Activated naive CD4-positive, alpha-beta T cell treated with anti-CD3 and anti-CD28 coated beads for 36 hours (primary cell): ENCODE measurements around the gene DLL1. TPM values are rescaled to one million over a fixed set of nuclear protein-coding genes. Genes with fewer than 3 reads are reported as not detected.
A peak's percentile ranks its signal among the peaks of the same experiment; 100 is the strongest.

ENCODE experiments used
- CTCF ChIA-PET: fragments of 350-600 bp; sonication (Branson Sonifier 250); formaldehyde crosslinking; loops from one replicate; lab custom pipeline; 2021; ENCODE audit warnings: antibody characterized with exemption; lab: Charles Lee
- DNase-seq: peaks from one replicate; pipeline ENCODE4 v3.0.0-alpha.2; 2020
- H3K27ac Mint-ChIP-seq: one replicate; pipeline ENCODE4 v1.8.0; 2021; ENCODE audit warnings: mild to moderate bottlenecking, mixed read lengths
- H3K27me3 Mint-ChIP-seq: one replicate; pipeline ENCODE4 v1.8.0; 2021; ENCODE audit warnings: low read depth, mixed read lengths
- H3K36me3 Mint-ChIP-seq: one replicate; pipeline ENCODE4 v1.8.0; 2021; ENCODE audit warnings: low read depth, mixed read lengths
- H3K4me1 Mint-ChIP-seq: one replicate; pipeline ENCODE4 v1.8.0; 2021; ENCODE audit warnings: low read depth, mixed read lengths
- H3K4me3 Mint-ChIP-seq: one replicate; pipeline ENCODE4 v1.8.0; 2021; ENCODE audit warnings: mild to moderate bottlenecking, moderate library complexity, mixed read lengths
- H3K9me3 Mint-ChIP-seq: one replicate; pipeline ENCODE4 v1.8.0; 2021; ENCODE audit warnings: mixed read lengths
- intact Hi-C: fragments of 100-400 bp; cut with micrococcal nuclease; formaldehyde crosslinking; loops from one replicate; pipeline ENCODE4 v1.15.1; 2023
- total RNA-seq, 2 experiments: library from RNA; stranded (reverse); gene quantifications; one replicate each; pipeline ENCODE4 v1.2.3, GENCODE V29; 2021

DLL1 gene
- total RNA-seq, 2 experiments from 2014 or later: 3.2 to 3.5 TPM

DNA sequence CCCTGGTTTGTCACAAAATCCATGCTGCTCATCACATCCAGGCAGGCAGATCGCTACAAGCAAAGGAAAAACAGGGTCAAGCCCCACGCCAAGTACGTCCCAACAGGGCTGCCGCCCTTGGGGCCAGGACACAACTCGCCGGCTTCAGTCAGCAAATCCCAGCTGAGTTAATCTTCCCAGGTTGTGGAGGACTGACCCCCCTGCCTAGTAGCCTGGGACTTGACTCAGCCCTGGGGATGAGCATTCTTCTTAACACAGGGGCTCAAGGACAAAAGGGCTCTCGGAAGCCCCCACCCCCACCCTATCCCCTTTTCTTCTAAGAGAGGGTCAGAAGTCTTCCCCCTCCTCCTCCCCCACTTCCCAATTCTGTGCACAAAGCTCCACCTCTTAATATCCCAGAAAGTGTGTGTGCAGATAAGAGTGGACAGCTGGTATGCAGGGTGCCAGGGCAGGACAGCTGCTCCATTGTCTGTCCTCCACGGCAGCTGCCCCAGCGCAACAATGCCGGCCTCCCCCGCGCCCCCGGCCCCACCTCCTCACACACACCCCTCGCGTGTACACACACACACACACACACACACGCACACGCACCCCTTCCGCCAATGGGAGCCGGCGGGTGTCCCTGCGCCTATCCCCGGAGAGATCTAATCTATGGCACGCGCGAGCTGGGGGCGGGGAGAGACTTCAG is 4.5 kb downstream of the DLL1 start:
- peaks cover 10% of the 10 kb centered on the region for H3K4me1 Mint-ChIP-seq
- DNase-seq: no peak
- intact Hi-C loops: no loop called here
- CTCF ChIA-PET: interaction anchor here (0.6 kb wide), 1 partner anchor 24 kb away, joined by 4 read pairs; no protein-coding TSS in a partner anchor
- no peaks in the 10 kb centered on the region for H3K9me3 Mint-ChIP-seq
- H3K27ac Mint-ChIP-seq: no peak overlapping the region
- H3K36me3 Mint-ChIP-seq: peaks cover 5% of the 10 kb centered on the region
- peaks cover 9% of the 10 kb centered on the region for H3K27me3 Mint-ChIP-seq
- H3K4me3 Mint-ChIP-seq: no peak overlapping the region

DNA sequence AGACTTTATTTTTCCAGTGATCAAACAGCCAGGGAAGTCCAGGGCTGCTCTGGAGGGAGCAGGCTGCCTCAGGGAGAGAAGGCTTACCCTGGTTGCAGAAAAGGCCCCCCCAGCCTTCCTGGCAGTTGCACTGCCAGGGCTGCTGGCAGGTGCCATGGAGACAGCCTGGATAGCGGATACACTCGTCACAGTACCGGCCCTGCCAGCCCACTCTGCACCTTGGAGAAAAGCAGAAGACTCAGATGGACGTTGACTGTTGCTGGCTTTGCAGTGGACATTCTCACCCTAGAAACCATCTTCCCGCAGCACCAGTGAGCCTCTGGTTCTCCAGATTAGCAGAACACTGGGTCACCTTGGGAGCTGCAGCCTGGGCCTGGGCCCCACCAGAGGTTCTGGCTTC is 5.4 kb downstream of the DLL1 start:
- peaks cover 5% of the 10 kb centered on the region for H3K36me3 Mint-ChIP-seq
- intact Hi-C loops: no loop called here
- CTCF ChIA-PET: no interaction called here
- no peak overlapping the region for H3K4me3 Mint-ChIP-seq
- H3K27me3 Mint-ChIP-seq: peaks cover 9% of the 10 kb centered on the region
- no peaks in the 10 kb centered on the region for H3K9me3 Mint-ChIP-seq
- peaks cover 10% of the 10 kb centered on the region for H3K4me1 Mint-ChIP-seq
- no peak overlapping the region for H3K27ac Mint-ChIP-seq
- no peak for DNase-seq

DNA sequence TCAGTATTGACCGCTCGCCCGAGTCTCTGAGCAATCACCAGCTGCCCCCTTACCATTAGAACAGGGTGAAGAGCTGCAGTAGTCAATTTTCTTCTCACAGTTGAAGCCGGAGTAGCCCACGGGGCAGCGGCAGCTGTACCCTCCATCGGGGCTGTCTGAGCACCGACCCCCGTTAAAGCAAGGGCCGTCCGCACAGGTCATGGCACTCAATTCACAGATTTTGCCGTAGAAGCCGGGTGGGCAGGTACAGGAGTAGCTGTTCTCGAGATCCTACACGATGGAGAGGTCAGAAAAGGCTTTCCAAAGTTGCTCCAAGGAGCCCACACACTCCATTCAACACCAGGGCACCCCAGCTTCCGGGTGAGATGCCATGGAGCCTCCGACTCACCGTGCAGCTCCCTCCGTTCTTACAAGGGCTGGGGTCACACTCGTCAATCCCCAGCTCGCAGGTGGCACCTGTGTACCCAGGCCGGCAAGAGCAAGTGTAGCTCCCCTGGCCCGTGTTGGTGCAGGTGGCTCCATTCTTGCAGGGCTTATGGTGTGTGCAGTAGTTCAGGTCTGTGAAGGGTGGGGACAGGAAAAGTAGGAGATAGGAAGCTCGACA is 5.9 kb downstream of the DLL1 start:
- Mint-ChIP-seq H3K36me3 (peaks cover 5% of the 10 kb centered on the region), H3K9me3 (no peaks in the 10 kb centered on the region), H3K4me1 (peaks cover 10% of the 10 kb centered on the region), H3K27ac (no peak overlapping the region), H3K27me3 (peaks cover 7% of the 10 kb centered on the region), H3K4me3 (no peak overlapping the region)
- intact Hi-C loops: no loop called here
- CTCF ChIA-PET: interaction anchor here (0.6 kb wide), 1 partner anchor 9 kb away, joined by 4 read pairs; no protein-coding TSS in a partner anchor
- no peak for DNase-seq

DNA sequence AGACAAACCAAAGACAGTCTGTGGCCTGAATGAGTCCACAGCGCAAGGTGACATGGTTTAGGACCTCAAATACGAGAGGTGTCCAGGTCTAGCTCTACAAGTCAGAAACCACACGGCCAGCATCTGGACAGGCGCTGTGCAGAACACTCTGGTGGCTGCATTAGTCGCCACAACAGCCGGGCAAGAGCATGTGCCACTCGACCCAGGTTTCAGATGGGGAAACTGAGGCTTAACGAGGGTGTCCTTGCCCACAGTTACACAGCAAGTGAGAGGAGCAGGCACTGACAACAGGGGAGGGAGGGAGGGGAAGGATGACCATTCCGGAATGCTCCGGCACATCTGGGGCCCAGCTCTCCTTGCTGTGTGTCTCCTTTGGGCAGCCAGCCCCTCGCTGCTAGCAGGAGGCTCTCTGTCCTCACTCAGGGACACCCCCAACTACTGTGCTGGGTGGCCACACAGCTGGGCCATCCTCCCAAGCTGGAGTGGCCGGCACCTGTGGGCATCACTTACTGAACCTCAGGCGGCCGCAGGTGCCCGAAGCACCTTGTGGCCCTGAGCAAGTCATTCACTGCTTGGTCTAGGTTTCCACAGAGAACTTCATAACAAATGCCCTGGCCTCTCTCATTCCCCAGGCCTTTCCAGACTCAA is 6.6 kb downstream of the DLL1 start:
- intact Hi-C loops: no loop called here
- Mint-ChIP-seq H3K4me3 (no peak overlapping the region), H3K27me3 (peaks cover 7% of the 10 kb centered on the region), H3K4me1 (peaks cover 13% of the 10 kb centered on the region), H3K36me3 (peaks cover 5% of the 10 kb centered on the region), H3K27ac (no peak overlapping the region), H3K9me3 (no peaks in the 10 kb centered on the region)
- DNase-seq: no peak
- CTCF ChIA-PET: interaction anchor here (0.6 kb wide), 1 partner anchor 9 kb away, joined by 4 read pairs; no protein-coding TSS in a partner anchor

DNA sequence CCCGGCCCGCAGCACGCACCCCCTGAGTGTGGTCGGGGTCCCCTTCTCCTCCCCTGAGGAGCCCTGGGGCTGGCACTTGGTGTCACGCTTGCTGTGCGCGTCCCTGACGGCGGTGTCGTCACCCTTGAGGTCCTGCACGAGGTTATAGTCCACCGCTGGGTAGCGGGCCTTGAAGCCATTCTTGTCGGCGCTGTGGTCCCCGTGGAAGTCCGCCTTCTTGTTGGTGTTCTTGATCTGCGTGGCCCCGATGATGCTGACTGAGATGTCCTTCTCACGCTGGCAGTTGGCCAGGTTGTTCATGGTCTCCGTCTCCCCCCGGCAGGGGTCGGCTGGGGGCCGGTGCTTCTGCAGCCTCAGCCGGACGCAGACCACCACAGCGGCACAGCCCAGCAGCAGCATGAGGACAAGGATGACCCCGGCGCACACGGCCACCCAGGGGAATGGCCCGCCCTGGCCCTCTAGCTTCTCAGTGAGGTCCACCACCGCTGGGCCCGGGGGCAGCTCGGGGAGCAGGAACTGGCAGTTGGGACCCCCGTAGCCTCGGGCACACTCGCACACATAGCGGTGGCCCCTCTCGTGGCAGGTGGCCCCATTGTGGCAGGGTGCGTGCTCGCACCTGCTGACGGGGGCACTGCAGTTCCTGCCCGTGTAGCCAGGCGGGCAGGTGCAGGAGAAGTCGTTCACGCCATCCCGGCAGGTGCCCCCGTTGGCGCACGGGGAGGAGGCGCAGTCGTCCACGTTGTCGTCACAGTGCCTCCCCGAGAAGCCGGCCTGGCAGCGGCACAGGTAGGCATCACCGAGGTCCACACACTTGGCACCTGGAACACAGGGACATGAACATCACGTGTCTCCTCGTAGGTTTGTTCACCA is 7.4 kb downstream of the DLL1 start:
- Mint-ChIP-seq H3K27me3 (peaks cover 1% of the 10 kb centered on the region), H3K4me3 (no peak overlapping the region), H3K4me1 (peaks cover 15% of the 10 kb centered on the region), H3K36me3 (peaks cover 3% of the 10 kb centered on the region), H3K9me3 (no peaks in the 10 kb centered on the region), H3K27ac (no peak overlapping the region)
- DNase-seq: no peak
- CTCF ChIA-PET: no interaction called here
- intact Hi-C loops: no loop called here

DNA sequence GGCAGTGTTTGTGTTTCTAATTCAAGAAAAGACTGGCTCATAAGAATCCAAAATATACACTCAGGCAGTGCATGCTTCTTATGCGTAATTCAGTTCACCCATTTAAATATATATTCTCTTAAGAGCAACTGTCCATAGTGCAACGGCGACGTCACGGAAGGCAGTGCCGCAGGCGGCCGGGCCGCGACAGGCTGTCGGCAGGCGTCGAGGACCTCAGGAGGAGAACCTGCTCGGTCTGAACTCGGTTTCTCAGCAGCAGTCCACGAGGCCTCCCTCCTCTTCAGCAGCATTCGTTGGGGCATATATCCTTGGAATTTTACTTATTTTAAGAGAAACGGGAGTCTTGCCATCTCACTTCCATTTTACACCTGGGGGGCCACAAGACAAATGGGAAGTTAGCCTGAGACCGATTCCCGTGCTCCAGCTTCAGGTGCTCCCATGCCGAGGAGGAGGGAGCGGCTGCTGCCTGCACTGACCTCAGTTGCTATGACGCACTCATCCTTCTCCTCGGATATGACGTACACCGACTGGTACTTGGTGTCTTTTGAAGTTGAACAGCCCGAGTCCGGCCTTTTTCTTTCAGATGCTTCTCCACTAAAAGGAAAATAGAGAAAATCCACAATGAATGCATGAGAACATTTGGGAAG is 8.2 kb downstream of the DLL1 start:
- CTCF ChIA-PET: no interaction called here
- H3K4me3 Mint-ChIP-seq: no peak overlapping the region
- intact Hi-C loops: no loop called here
- no peaks in the 10 kb centered on the region for H3K27me3 Mint-ChIP-seq
- no peak overlapping the region for H3K27ac Mint-ChIP-seq
- H3K4me1 Mint-ChIP-seq: peaks cover 17% of the 10 kb centered on the region
- no peak for DNase-seq
- H3K9me3 Mint-ChIP-seq: no peaks in the 10 kb centered on the region
- peaks cover 2% of the 10 kb centered on the region for H3K36me3 Mint-ChIP-seq

DNA sequence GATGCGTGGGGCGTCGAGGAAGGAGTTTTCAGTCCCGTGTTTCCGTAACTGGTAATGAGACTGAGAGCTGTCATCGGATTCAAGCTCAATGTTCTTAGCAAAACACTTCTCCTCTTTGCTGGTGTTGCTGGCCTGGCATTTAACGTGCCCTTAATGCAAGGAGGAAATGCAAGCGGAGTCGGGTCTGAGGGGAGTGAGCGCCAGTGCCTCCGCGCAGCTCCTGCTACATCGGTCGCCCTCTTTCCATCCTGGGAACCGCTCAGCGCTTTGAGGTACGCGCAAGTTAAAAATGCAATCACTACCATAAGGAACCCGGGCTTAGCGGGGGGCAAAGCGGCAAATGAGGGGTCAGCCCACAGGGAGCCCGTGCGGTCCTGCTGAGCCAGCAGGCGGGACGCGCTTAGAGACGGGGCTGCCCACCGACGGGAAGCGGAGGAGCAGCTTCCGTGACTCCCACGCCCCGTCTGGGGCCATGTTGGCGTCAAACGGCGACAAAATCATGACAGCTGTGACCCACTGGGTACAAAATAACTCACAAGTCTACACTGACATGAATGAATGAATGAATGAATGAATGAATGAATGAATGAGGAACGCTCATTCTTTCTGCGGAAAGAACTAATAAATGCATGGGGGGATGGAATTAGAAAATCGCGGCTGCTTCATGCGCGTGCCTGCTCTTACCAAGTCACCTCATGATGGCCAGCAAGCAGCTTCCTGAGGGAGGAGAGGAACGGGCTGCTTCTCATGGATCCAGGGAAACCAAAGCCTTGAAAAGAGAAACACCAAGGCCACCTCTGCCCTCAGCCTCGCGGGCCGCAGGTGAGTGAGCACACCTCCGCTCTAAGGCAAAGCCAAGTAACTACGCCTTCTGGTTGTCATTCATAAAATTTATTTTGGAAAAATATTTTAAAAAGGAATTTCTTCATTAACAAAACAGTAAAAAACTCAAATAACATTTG is 9.3 kb downstream of the DLL1 start:
- Mint-ChIP-seq H3K27ac (no peak overlapping the region), H3K9me3 (peaks cover 5% of the 10 kb centered on the region), H3K36me3 (peaks cover 3% of the 10 kb centered on the region), H3K27me3 (no peaks in the 10 kb centered on the region), H3K4me1 (peaks cover 20% of the 10 kb centered on the region), H3K4me3 (no peak overlapping the region)
- intact Hi-C loops: no loop called here
- CTCF ChIA-PET: no interaction called here
- DNase-seq: no peak

DNA sequence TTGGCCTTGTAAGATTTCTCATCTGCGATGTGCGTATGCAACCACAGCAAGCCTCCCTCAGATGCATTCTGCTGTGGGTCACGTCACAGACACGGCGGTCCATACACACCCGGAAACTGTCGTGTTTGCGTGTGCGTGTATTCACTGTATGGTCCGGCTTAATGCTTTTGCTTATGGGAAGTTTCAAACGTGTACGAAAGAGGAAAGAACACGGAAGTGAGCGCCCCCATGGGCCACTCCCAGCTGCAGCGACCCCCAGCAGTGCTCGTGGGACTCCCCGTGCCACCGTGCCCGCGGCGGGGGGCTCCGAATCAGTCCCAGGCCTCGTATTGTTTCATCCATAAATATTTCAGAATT is 10.2 kb downstream of the DLL1 start:
- Mint-ChIP-seq H3K9me3 (peaks cover 5% of the 10 kb centered on the region), H3K27me3 (no peaks in the 10 kb centered on the region), H3K36me3 (peaks cover 3% of the 10 kb centered on the region), H3K4me3 (peak overlapping the region; percentile 7), H3K27ac (peak overlapping the region; percentile 22), H3K4me1 (peaks cover 20% of the 10 kb centered on the region)
- DNase-seq: no peak
- CTCF ChIA-PET: no interaction called here
- intact Hi-C loops: no loop called here

DNA sequence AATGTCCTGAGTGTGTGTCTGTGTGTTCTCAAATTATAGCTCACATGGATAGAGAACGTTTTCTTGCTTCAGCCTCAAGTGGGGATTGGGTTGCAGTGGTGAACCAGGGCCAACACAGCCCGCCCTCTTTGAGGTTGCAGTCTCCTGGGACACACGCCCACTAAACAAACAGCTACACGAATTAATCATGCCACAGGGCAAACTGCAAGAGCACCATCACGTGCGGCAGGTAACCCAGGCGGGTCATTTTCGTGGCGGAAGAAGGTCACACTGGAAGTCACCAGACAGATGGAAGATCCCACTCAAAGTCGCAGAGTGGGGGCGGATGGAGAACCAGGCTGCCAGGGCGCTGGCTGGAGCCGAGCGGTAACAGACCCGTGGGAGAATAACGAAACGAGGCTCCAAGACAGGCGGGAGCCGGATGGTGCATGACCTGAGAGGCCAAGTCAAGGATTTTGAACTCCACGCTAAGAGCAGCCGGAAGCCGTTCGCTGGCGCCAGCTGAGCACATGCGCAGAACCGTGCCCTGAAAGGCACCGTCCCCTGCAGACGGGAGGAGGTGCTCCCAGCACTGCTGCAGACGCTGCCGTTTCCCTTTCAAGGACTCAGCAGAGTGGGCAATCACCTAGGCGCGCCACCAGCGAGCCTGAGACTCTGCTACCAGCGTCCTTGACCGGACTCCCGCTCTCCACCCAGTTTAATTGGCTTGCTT is 10.7 kb downstream of the DLL1 start:
- intact Hi-C loops: no loop called here
- Mint-ChIP-seq H3K27ac (peak overlapping the region; percentile 22), H3K27me3 (no peaks in the 10 kb centered on the region), H3K9me3 (peaks cover 11% of the 10 kb centered on the region), H3K36me3 (peaks cover 3% of the 10 kb centered on the region), H3K4me1 (peaks cover 20% of the 10 kb centered on the region), H3K4me3 (peak overlapping the region; percentile 7)
- peak; percentile 54 for DNase-seq
- CTCF ChIA-PET: no interaction called here

DNA sequence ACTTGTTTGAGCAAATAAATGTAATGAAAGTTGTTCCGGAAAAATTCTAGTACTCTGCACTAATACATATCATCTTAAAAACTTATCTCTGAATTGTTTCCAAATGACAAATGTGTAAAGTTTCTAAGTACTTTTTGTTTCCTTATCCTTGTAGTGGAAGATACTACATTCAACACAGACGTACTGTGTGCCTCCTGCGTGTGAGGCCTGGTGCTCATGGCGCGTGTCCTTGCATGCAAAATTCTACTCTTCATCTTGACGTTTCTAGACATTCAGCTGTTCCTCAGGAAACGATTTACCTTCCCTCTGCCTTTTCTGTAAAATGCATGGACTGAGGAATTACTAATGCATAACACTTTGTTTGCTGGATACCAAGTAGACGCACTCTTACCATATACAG is 11.5 kb downstream of the DLL1 start:
- Mint-ChIP-seq H3K4me3 (no peak overlapping the region), H3K9me3 (peaks cover 14% of the 10 kb centered on the region), H3K4me1 (peaks cover 20% of the 10 kb centered on the region), H3K27ac (no peak overlapping the region), H3K36me3 (peaks cover 3% of the 10 kb centered on the region), H3K27me3 (no peaks in the 10 kb centered on the region)
- intact Hi-C loops: no loop called here
- CTCF ChIA-PET: no interaction called here
- DNase-seq: no peak

DNA sequence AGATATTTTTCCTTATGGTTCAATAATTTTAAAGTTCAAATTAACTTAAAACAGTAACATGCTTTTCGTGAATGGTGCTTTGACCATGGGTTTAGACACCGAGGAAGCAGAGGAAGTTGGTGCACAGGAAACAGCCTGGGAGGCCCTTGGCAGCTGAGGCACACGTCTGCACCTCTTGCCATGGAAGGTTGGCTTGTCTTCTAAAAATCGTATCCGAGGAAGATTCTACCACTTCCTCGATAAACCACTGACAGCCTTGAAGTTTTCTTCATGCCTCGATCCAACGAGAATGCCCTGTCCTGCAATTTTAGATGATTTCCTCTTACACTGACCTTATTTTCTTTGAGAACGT is 12.2 kb downstream of the DLL1 start:
- CTCF ChIA-PET: interaction anchor here (1.1 kb wide), 1 partner anchor 26 kb away, joined by 3 read pairs; no protein-coding TSS in a partner anchor
- H3K9me3 Mint-ChIP-seq: peaks cover 21% of the 10 kb centered on the region
- intact Hi-C loops: no loop called here
- H3K4me1 Mint-ChIP-seq: peaks cover 20% of the 10 kb centered on the region
- H3K27me3 Mint-ChIP-seq: no peaks in the 10 kb centered on the region
- peaks cover 7% of the 10 kb centered on the region for H3K36me3 Mint-ChIP-seq
- H3K4me3 Mint-ChIP-seq: no peak overlapping the region
- peak; percentile 38 for DNase-seq
- no peak overlapping the region for H3K27ac Mint-ChIP-seq
